Neuronal stem cell (in vitro differentiated cells): ENCODE results near the gene EPS15.
A peak's percentile ranks its signal among the peaks of the same experiment; 100 is the strongest.

ENCODE experiments used
- DNase-seq: peaks from one replicate; pipeline ENCODE4 v3.0.0-alpha.2; 2013; ENCODE audit warnings: low spot score
- H2AFZ ChIP-seq: one replicate; pipeline ENCODE4 v1.6.1; 2013; ENCODE audit warnings: mild to moderate bottlenecking, low read length, inconsistent platforms
- H2AK5ac ChIP-seq: 2 replicates; pipeline ENCODE4 v1.6.1; 2013; ENCODE audit warnings: low read depth, mild to moderate bottlenecking, inconsistent platforms, low read length, moderate library complexity, mixed read lengths
- H2BK120ac ChIP-seq: 2 replicates; pipeline ENCODE4 v1.6.1; 2013; ENCODE audit warnings: low read depth, mild to moderate bottlenecking, inconsistent platforms, low read length, moderate library complexity, mixed read lengths
- H2BK12ac ChIP-seq: one replicate; pipeline ENCODE4 v1.6.1; 2013; ENCODE audit warnings: low read length, inconsistent platforms
- H2BK15ac ChIP-seq: 2 replicates; pipeline ENCODE4 v1.6.1; 2013; ENCODE audit warnings: mild to moderate bottlenecking, low read length, inconsistent platforms, mixed read lengths
- H2BK5ac ChIP-seq: one replicate; pipeline ENCODE4 v1.6.1; 2013; ENCODE audit warnings: inconsistent platforms, mild to moderate bottlenecking, low read length, moderate library complexity
- H3K14ac ChIP-seq: one replicate; pipeline ENCODE4 v1.6.1; 2013; ENCODE audit warnings: low read length, inconsistent platforms
- H3K18ac ChIP-seq: 2 replicates; pipeline ENCODE4 v1.6.1; 2013; ENCODE audit warnings: low read length, inconsistent platforms
- H3K23ac ChIP-seq: 2 replicates; pipeline ENCODE4 v1.6.1; 2013; ENCODE audit warnings: low read depth, mild to moderate bottlenecking, mixed read lengths, low read length, inconsistent platforms; ENCODE audit not compliant: poor library complexity
- H3K27ac ChIP-seq: replicated peaks from 3 replicates; pipeline ENCODE4 v1.5.1; 2013; ENCODE audit warnings: low read length, inconsistent platforms
- H3K27me3 ChIP-seq, 3 experiments: 2 replicates each; pipeline ENCODE4 v1.6.1; 2013; ENCODE audit warnings: low read length in 3 of 3, mild to moderate bottlenecking in 2 of 3, inconsistent platforms in 1 of 3, low read depth in 1 of 3, mixed read lengths in 1 of 3, moderate library complexity in 1 of 3; ENCODE audit not compliant: control insufficient read depth in 3 of 3, insufficient read depth in 3 of 3
- H3K36me3 ChIP-seq, 2 donors: replicated peaks in 1 of 2; 2 replicates each; pipeline ENCODE4 v1.6.1; 2013; ENCODE audit warnings: low read length in 2 of 2; ENCODE audit not compliant: control insufficient read depth in 2 of 2, insufficient read depth in 2 of 2
- H3K4ac ChIP-seq: 2 replicates; pipeline ENCODE4 v1.6.1; 2013; ENCODE audit warnings: inconsistent platforms, mild to moderate bottlenecking, low read length, moderate library complexity
- H3K4me1 ChIP-seq, 2 donors: 1 replicate in 1 of 2; 2 replicates in 1 of 2; pipeline ENCODE4 v1.6.1; 2013; ENCODE audit warnings: low read length in 2 of 2, low read depth in 1 of 2; ENCODE audit not compliant: control insufficient read depth in 2 of 2, insufficient read depth in 1 of 2
- H3K4me2 ChIP-seq: one replicate; pipeline ENCODE4 v1.6.1; 2013; ENCODE audit warnings: mild to moderate bottlenecking, low read length, inconsistent platforms; ENCODE audit not compliant: insufficient read depth, poor library complexity, severe bottlenecking
- H3K4me3 ChIP-seq, 2 donors: 2 replicates each; pipeline ENCODE4 v1.5.1; 2013; ENCODE audit warnings: low read length in 2 of 2, mild to moderate bottlenecking in 2 of 2, inconsistent platforms in 1 of 2, moderate library complexity in 1 of 2
- H3K79me1 ChIP-seq: one replicate; pipeline ENCODE4 v1.6.1; 2013; ENCODE audit warnings: low read depth, mild to moderate bottlenecking, inconsistent platforms, low read length, moderate library complexity
- H3K9ac ChIP-seq: one replicate; pipeline ENCODE4 v1.6.1; 2013; ENCODE audit warnings: mild to moderate bottlenecking, low read depth, low read length, inconsistent platforms; ENCODE audit not compliant: poor library complexity
- H3K9me3 ChIP-seq, 2 donors: replicated peaks in 1 of 2; 2 replicates each; pipeline versions ENCODE3 to v1.6.1; 2013; ENCODE audit warnings: low read length in 2 of 2, mild to moderate bottlenecking in 2 of 2, inconsistent platforms in 1 of 2, low read depth in 1 of 2, mixed read lengths in 1 of 2, moderate library complexity in 1 of 2; ENCODE audit not compliant: control insufficient read depth in 2 of 2, insufficient read depth in 1 of 2
- H4K8ac ChIP-seq: one replicate; pipeline ENCODE4 v1.6.1; 2013; ENCODE audit warnings: low read depth, mild to moderate bottlenecking, inconsistent platforms, low read length, moderate library complexity
- H4K91ac ChIP-seq: one replicate; pipeline ENCODE4 v1.6.1; 2013; ENCODE audit warnings: low read length, low read depth, mild to moderate bottlenecking, inconsistent platforms; ENCODE audit not compliant: poor library complexity
- WGBS, 2 donors: extraction: QIAGEN DNeasy Blood & Tissue Kit; methylation state at CpG; one replicate each; pipeline ENCODE4 v1.1.7; 2013; ENCODE audit warnings: missing lambda C conversion rate in 2 of 2, mixed read lengths in 1 of 2; ENCODE audit not compliant: insufficient read length in 2 of 2, insufficient replicate concordance in 1 of 2; ENCODE audit errors: extremely low coverage in 2 of 2; 5-methylcytosine and 5-hydroxymethylcytosine counted together

The EPS15 gene

GRCh38 chr1:51518033-51518585 is 957 bp downstream of the EPS15 start:
- no peaks in the 10 kb centered on the region for H3K36me3 ChIP-seq
- H3K9ac ChIP-seq, result peak overlapping the region; percentile 97
- H3K9me3 ChIP-seq, result no peaks in the 10 kb centered on the region
- no peak overlapping the region for H2AK5ac ChIP-seq
- no peak overlapping the region for H3K4ac ChIP-seq
- H2BK12ac ChIP-seq, result no peak overlapping the region
- H4K8ac ChIP-seq, result no peak overlapping the region
- H3K4me2 ChIP-seq, result peak overlapping the region; percentile 94
- peak overlapping the region; percentile 55 for H3K23ac ChIP-seq
- peaks cover 8% of the 10 kb centered on the region for H3K79me1 ChIP-seq
- no peak overlapping the region for H2BK15ac ChIP-seq
- peak overlapping the region; percentile 87 to 99 for H3K4me3 ChIP-seq
- no peak overlapping the region for H3K14ac ChIP-seq
- peak overlapping the region; percentile 98 for H2AFZ ChIP-seq
- peak; percentile 24 for DNase-seq
- no peak overlapping the region for H2BK120ac ChIP-seq
- peak overlapping the region; percentile 82 for H2BK5ac ChIP-seq
- peaks cover 5 to 6% of the 10 kb centered on the region in 2 donors for H3K4me1 ChIP-seq
- peak overlapping the region; percentile 91 for H3K27ac ChIP-seq
- no CpG with 5 or more reads among the region's 20 CpGs for WGBS, 2 donors
- no peak overlapping the region for H4K91ac ChIP-seq
- peak overlapping the region; percentile 98 for H3K18ac ChIP-seq
- no peaks in the 10 kb centered on the region for H3K27me3 ChIP-seq

GRCh38 chr1:51517361-51518032 is 1.6 kb downstream of the EPS15 start:
- H3K4me1 ChIP-seq, result peaks cover 5 to 6% of the 10 kb centered on the region in 2 donors
- H3K14ac ChIP-seq, result no peak overlapping the region
- no peak overlapping the region for H2BK120ac ChIP-seq
- no peaks in the 10 kb centered on the region for H3K36me3 ChIP-seq
- WGBS, 2 donors, result no CpG with 5 or more reads among the region's 7 CpGs
- H3K27me3 ChIP-seq, result no peaks in the 10 kb centered on the region
- no peak overlapping the region for H3K23ac ChIP-seq
- no peak overlapping the region for H3K27ac ChIP-seq
- no peak overlapping the region for H2AK5ac ChIP-seq
- peak overlapping the region; percentile 94 for H3K4me2 ChIP-seq
- H3K4ac ChIP-seq, result no peak overlapping the region
- no peak overlapping the region for H2BK5ac ChIP-seq
- H3K4me3 ChIP-seq, result peak overlapping the region; percentile 87 to 99
- no peak overlapping the region for H2BK15ac ChIP-seq
- no peak for DNase-seq
- no peak overlapping the region for H3K9ac ChIP-seq
- H3K18ac ChIP-seq, result no peak overlapping the region
- H2BK12ac ChIP-seq, result no peak overlapping the region
- no peak overlapping the region for H4K91ac ChIP-seq
- H3K79me1 ChIP-seq, result peaks cover 8% of the 10 kb centered on the region
- H2AFZ ChIP-seq, result peak overlapping the region; percentile 98
- H4K8ac ChIP-seq, result no peak overlapping the region
- no peaks in the 10 kb centered on the region for H3K9me3 ChIP-seq

DNA sequence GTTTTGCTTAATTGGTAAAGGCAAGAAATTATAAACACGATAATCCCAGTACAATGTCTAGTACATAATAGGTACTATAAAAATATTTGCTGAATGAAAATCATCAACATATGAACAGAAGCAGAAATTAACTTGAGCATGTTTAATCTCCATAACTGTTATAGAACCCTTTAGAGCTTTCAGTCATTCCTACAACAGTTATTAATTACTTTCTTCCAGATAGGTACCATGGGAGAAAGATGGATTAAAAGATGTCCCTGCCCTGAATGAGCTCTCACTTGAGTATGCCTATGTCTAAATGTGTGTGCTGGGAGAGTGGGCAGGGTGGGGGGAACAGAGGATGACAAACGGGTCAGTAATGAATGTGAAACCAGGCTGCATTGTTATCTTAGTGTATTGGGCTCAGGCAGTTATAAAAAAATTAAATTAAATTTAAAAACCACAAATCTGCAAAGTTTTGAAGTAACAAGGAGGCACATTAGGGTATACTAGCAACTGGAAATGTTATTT is 2.4 kb downstream of the EPS15 start:
- Histone ChIP-seq H3K27me3 (no peaks in the 10 kb centered on the region), H2AK5ac (no peak overlapping the region), H3K27ac (no peak overlapping the region), H3K4ac (no peak overlapping the region), H4K91ac (no peak overlapping the region), H2BK120ac (no peak overlapping the region), H3K9me3 (no peaks in the 10 kb centered on the region), H3K9ac (no peak overlapping the region), H3K4me2 (no peak overlapping the region), H3K18ac (no peak overlapping the region), H2AFZ (no peak overlapping the region), H3K14ac (no peak overlapping the region), H3K79me1 (peaks cover 8% of the 10 kb centered on the region), H2BK12ac (no peak overlapping the region), H2BK15ac (no peak overlapping the region), H3K36me3 (no peaks in the 10 kb centered on the region), H3K23ac (no peak overlapping the region), H2BK5ac (no peak overlapping the region), H4K8ac (no peak overlapping the region), H3K4me1 (peaks cover 5 to 6% of the 10 kb centered on the region in 2 donors), H3K4me3 (no peak overlapping the region)
- no CpG with 5 or more reads among the region's 2 CpGs for WGBS, 2 donors
- DNase-seq, result no peak

DNA sequence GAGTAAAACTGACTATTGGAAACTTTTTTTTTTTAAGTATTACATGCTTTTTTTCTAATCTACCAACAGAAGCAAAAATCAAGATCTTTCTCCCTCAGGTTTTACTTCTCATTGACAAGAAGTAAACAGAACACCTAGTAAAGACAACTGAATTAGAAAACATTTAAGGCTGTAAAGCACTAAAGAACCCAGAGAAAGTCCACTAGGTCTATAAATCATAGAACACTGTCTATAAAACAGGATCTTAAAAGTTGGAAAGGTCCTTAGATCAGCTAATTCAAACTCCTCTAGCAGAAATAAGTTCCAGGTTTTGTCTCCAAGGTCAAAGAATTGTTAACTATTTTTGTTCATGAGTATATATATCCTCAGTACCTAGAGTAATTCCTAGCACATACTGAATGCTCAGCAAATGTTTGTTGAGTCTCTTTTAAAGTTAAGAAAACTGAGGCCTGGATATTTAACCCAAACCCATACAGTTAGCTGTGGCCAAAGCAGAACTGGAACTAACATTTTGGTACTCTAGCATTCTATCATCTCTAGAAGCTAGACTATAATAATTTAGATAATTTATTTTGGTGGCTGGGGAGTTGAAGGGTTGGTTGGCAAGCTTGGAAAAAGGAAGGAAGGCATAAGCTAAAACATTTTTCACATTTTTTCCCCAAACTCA is 3.0 kb downstream of the EPS15 start:
- Histone ChIP-seq H2BK120ac (no peak overlapping the region), H2AK5ac (no peak overlapping the region), H3K4me3 (no peak overlapping the region), H3K14ac (no peak overlapping the region), H3K36me3 (no peaks in the 10 kb centered on the region), H4K91ac (no peak overlapping the region), H3K79me1 (peaks cover 8% of the 10 kb centered on the region), H3K23ac (no peak overlapping the region), H2BK15ac (no peak overlapping the region), H3K4me1 (peaks cover 5 to 6% of the 10 kb centered on the region in 2 donors), H3K9me3 (no peaks in the 10 kb centered on the region), H3K9ac (no peak overlapping the region), H3K4me2 (no peak overlapping the region), H4K8ac (no peak overlapping the region), H3K27ac (no peak overlapping the region), H3K4ac (no peak overlapping the region), H2BK12ac (no peak overlapping the region), H3K18ac (no peak overlapping the region), H2AFZ (no peak overlapping the region), H3K27me3 (no peaks in the 10 kb centered on the region), H2BK5ac (no peak overlapping the region)
- no peak for DNase-seq
